ENCODE measurements around the gene LOXHD1.

Gene LOXHD1

GRCh38 chr18:46482831-46483230, 174.2 kb downstream of the LOXHD1 start:
- TF ChIP-seq ZNF274 (IDR thresholded peaks at IDR 0.05; ENCODE audit: low read depth, low read length), result no peak

GRCh38 chr18:46481847-46482245, 175.2 kb downstream of the LOXHD1 start:
- no peak overlapping the region for H3K4me3 ChIP-seq (ENCODE audit: low read length)
- TF ChIP-seq ZNF274 (IDR thresholded peaks at IDR 0.05; ENCODE audit: low read depth, low read length), result no peak

More at GRCh38 chr18:46482831-46483230, 174.2 kb downstream of the LOXHD1 start:
- no peak overlapping the region for H3K4me3 ChIP-seq (ENCODE audit: low read length)

GRCh38 chr18:46481048-46481846, 175.8 kb downstream of the LOXHD1 start:
- no peak for TF ChIP-seq ZNF274 (IDR thresholded peaks at IDR 0.05; ENCODE audit: low read depth, low read length)

GRCh38 chr18:46480226-46480625, 176.8 kb downstream of the LOXHD1 start:
- no peak overlapping the region for H3K4me3 ChIP-seq (ENCODE audit: low read length)
- no peak for TF ChIP-seq ZNF274 (IDR thresholded peaks at IDR 0.05; ENCODE audit: low read depth, low read length)

More at GRCh38 chr18:46481048-46481846, 175.8 kb downstream of the LOXHD1 start:
- H3K4me3 ChIP-seq (ENCODE audit: low read length), result no peak overlapping the region

GRCh38 chr18:46478796-46479195, 178.2 kb downstream of the LOXHD1 start:
- no peak for TF ChIP-seq ZNF274 (IDR thresholded peaks at IDR 0.05; ENCODE audit: low read depth, low read length)
- H3K4me3 ChIP-seq (ENCODE audit: low read length), result no peak overlapping the region

- no peak for TF ChIP-seq ZNF274 (IDR thresholded peaks at IDR 0.05; ENCODE audit: low read depth, low read length)
- H3K4me3 ChIP-seq (ENCODE audit: low read length), result no peak overlapping the region
These were observed 179.5 kb downstream of the LOXHD1 start for GRCh38 chr18:46477425-46478011.

GRCh38 chr18:46475390-46475752, 181.6 kb downstream of the LOXHD1 start:
- TF ChIP-seq ZNF274 (IDR thresholded peaks at IDR 0.05; ENCODE audit: low read depth, low read length), result no peak
- H3K4me3 ChIP-seq (ENCODE audit: low read length), result no peak overlapping the region

- TF ChIP-seq ZNF274 (IDR thresholded peaks at IDR 0.05; ENCODE audit: low read depth, low read length), result no peak
- no peak overlapping the region for H3K4me3 ChIP-seq (ENCODE audit: low read length)
These were observed 182.3 kb downstream of the LOXHD1 start for GRCh38 chr18:46474487-46475389.

- no peak for TF ChIP-seq ZNF274 (IDR thresholded peaks at IDR 0.05; ENCODE audit: low read depth, low read length)
- no peak overlapping the region for H3K4me3 ChIP-seq (ENCODE audit: low read length)
These were observed 185.1 kb downstream of the LOXHD1 start for GRCh38 chr18:46471809-46472498.

- TF ChIP-seq ZNF274 (IDR thresholded peaks at IDR 0.05; ENCODE audit: low read depth, low read length), result no peak
- no peak overlapping the region for H3K4me3 ChIP-seq (ENCODE audit: low read length)
These were observed 186.3 kb downstream of the LOXHD1 start for GRCh38 chr18:46470714-46471113.

GRCh38 chr18:46469186-46469915, 187.7 kb downstream of the LOXHD1 start:
- no peak overlapping the region for H3K4me3 ChIP-seq (ENCODE audit: low read length)
- no peak for TF ChIP-seq ZNF274 (IDR thresholded peaks at IDR 0.05; ENCODE audit: low read depth, low read length)

GRCh38 chr18:46468426-46469180, 188.4 kb downstream of the LOXHD1 start:
- no peak overlapping the region for H3K4me3 ChIP-seq (ENCODE audit: low read length)
- TF ChIP-seq ZNF274 (IDR thresholded peaks at IDR 0.05; ENCODE audit: low read depth, low read length), result no peak
